ENCODE results near the gene USP6NL. TPM values are rescaled to one million over a fixed set of nuclear protein-coding genes. Genes with fewer than 3 reads are reported as not detected.
A peak's percentile ranks its signal among the peaks of the same experiment; 100 is the strongest.

Gene USP6NL
- total RNA-seq, 1 experiment from 2014 or later, result 63.9 TPM

DNA sequence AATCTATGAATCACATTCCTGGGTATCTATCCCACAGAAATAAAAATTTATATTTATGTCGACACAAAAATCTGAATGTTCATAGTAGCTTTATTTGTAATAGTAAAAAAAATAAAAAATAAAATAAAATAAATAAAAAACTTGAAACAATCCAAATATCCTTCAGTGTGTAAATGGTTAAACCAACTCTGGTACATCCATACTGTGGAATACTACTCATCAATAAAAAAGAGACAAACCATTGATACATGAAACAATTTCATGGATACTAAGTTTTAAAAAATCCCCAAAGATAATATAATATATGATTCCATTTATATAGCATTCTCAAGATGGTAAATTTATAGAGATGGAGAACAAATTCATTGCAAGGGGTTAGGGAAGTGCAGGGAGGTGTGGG, 48.6 kb downstream of the USP6NL start:
- Histone ChIP-seq H2AFZ (ENCODE audit: low read length) (no peak overlapping the region), H3K4me3 (ENCODE audit: low read length) (no peak overlapping the region), H3K9me3 (ENCODE audit: low read length) (no peaks in the 10 kb centered on the region), H3K27ac (ENCODE audit: low read length) (peak overlapping the region; percentile 46; the same call in 1 of the 2 replicates), H3K9ac (ENCODE audit: low read length) (no peak overlapping the region), H3K9me2 (replicated peaks; ENCODE audit: insufficient read depth, low read length) (no peaks in the 10 kb centered on the region), H3K4me2 (ENCODE audit: low read depth, low read length, poor library complexity, severe bottlenecking) (no peak overlapping the region), H3K36me3 (ENCODE audit: insufficient read depth, low read length) (peaks cover 21% of the 10 kb centered on the region), H3K27me3 (ENCODE audit: low read length) (no peaks in the 10 kb centered on the region), H3K79me2 (ENCODE audit: low read length) (peaks cover 98% of the 10 kb centered on the region), H3K4me1 (ENCODE audit: low read length) (peaks cover 70% of the 10 kb centered on the region), H4K20me1 (ENCODE audit: insufficient read depth, low read depth, low read length) (0 out of 2 replicates have a peak, but pooled peaks cover 12% of the 10 kb centered on the region)
- DNase-seq, result no peak

- H2AFZ ChIP-seq (ENCODE audit: low read length), result no peak overlapping the region
- H4K20me1 ChIP-seq (ENCODE audit: insufficient read depth, low read depth, low read length), result 0 out of 2 replicates have a peak, but pooled peaks cover 5% of the 10 kb centered on the region
- H3K79me2 ChIP-seq (ENCODE audit: low read length), result peaks cover 97% of the 10 kb centered on the region
- H3K9ac ChIP-seq (ENCODE audit: low read length), result peak overlapping the region; percentile 46
- no peaks in the 10 kb centered on the region for H3K27me3 ChIP-seq (ENCODE audit: low read length)
- no peaks in the 10 kb centered on the region for H3K9me3 ChIP-seq (ENCODE audit: low read length)
- H3K4me2 ChIP-seq (ENCODE audit: low read depth, low read length, poor library complexity, severe bottlenecking), result peak overlapping the region; percentile 70
- H3K36me3 ChIP-seq (ENCODE audit: insufficient read depth, low read length), result peaks cover 21% of the 10 kb centered on the region
- H3K4me3 ChIP-seq (ENCODE audit: low read length), result peak overlapping the region; percentile 21; the same call in 1 of the 2 replicates
- H3K27ac ChIP-seq (ENCODE audit: low read length), result peak overlapping the region; percentile 96
- no peaks in the 10 kb centered on the region for H3K9me2 ChIP-seq (replicated peaks; ENCODE audit: insufficient read depth, low read length)
- DNase-seq, result peak; percentile 87
- H3K4me1 ChIP-seq (ENCODE audit: low read length), result peaks cover 74% of the 10 kb centered on the region
Measured at GRCh38 chr10:11560076-11560709, 51.3 kb downstream of the USP6NL start.

GRCh38 chr10:11557967-11558366, 53.5 kb downstream of the USP6NL start:
- Histone ChIP-seq H3K36me3 (ENCODE audit: insufficient read depth, low read length) (peaks cover 9% of the 10 kb centered on the region; the same call in 1 of the 2 replicates), H3K9me2 (replicated peaks; ENCODE audit: insufficient read depth, low read length) (no peaks in the 10 kb centered on the region), H4K20me1 (ENCODE audit: insufficient read depth, low read depth, low read length) (0 out of 2 replicates have a peak, but pooled peaks cover 5% of the 10 kb centered on the region), H3K79me2 (ENCODE audit: low read length) (peaks cover 91% of the 10 kb centered on the region), H3K27ac (ENCODE audit: low read length) (peak overlapping the region; percentile 96), H3K9me3 (ENCODE audit: low read length) (no peaks in the 10 kb centered on the region), H3K4me1 (ENCODE audit: low read length) (peaks cover 94% of the 10 kb centered on the region), H3K4me3 (ENCODE audit: low read length) (peak overlapping the region; percentile 16; the same call in 1 of the 2 replicates), H3K9ac (ENCODE audit: low read length) (peak overlapping the region; percentile 29; the same call in 1 of the 2 replicates), H2AFZ (ENCODE audit: low read length) (no peak overlapping the region), H3K27me3 (ENCODE audit: low read length) (no peaks in the 10 kb centered on the region), H3K4me2 (ENCODE audit: low read depth, low read length, poor library complexity, severe bottlenecking) (peak overlapping the region; percentile 70)
- DNase-seq, result no peak

GRCh38 chr10:11557513-11557912, 53.9 kb downstream of the USP6NL start:
- Histone ChIP-seq H3K27ac (ENCODE audit: low read length) (peak overlapping the region; percentile 96), H3K9ac (ENCODE audit: low read length) (peak overlapping the region; percentile 29; the same call in 1 of the 2 replicates), H3K36me3 (ENCODE audit: insufficient read depth, low read length) (peaks cover 9% of the 10 kb centered on the region; the same call in 1 of the 2 replicates), H3K4me1 (ENCODE audit: low read length) (peaks cover 96% of the 10 kb centered on the region), H3K79me2 (ENCODE audit: low read length) (peaks cover 91% of the 10 kb centered on the region), H3K9me3 (ENCODE audit: low read length) (no peaks in the 10 kb centered on the region), H3K9me2 (replicated peaks; ENCODE audit: insufficient read depth, low read length) (no peaks in the 10 kb centered on the region), H3K27me3 (ENCODE audit: low read length) (no peaks in the 10 kb centered on the region), H4K20me1 (ENCODE audit: insufficient read depth, low read depth, low read length) (0 out of 2 replicates have a peak, but pooled peaks cover 4% of the 10 kb centered on the region), H2AFZ (ENCODE audit: low read length) (no peak overlapping the region), H3K4me3 (ENCODE audit: low read length) (peak overlapping the region; percentile 16; the same call in 1 of the 2 replicates), H3K4me2 (ENCODE audit: low read depth, low read length, poor library complexity, severe bottlenecking) (peak overlapping the region; percentile 70)
- no peak for DNase-seq

- Histone ChIP-seq H3K27me3 (ENCODE audit: low read length) (no peaks in the 10 kb centered on the region), H3K4me2 (ENCODE audit: low read depth, low read length, poor library complexity, severe bottlenecking) (peak overlapping the region; percentile 70), H3K9ac (ENCODE audit: low read length) (peak overlapping the region; percentile 32), H3K9me2 (replicated peaks; ENCODE audit: insufficient read depth, low read length) (no peaks in the 10 kb centered on the region), H3K36me3 (ENCODE audit: insufficient read depth, low read length) (peaks cover 9% of the 10 kb centered on the region; the same call in 1 of the 2 replicates), H2AFZ (ENCODE audit: low read length) (no peak overlapping the region), H3K79me2 (ENCODE audit: low read length) (peaks cover 91% of the 10 kb centered on the region), H3K9me3 (ENCODE audit: low read length) (no peaks in the 10 kb centered on the region), H3K27ac (ENCODE audit: low read length) (peak overlapping the region; percentile 96), H3K4me3 (ENCODE audit: low read length) (peak overlapping the region; percentile 32), H3K4me1 (ENCODE audit: low read length) (peaks cover 96% of the 10 kb centered on the region), H4K20me1 (ENCODE audit: insufficient read depth, low read depth, low read length) (no peaks in the 10 kb centered on the region)
- DNase-seq, result no peak
Measured at GRCh38 chr10:11555556-11555955, 55.9 kb downstream of the USP6NL start.

DNA sequence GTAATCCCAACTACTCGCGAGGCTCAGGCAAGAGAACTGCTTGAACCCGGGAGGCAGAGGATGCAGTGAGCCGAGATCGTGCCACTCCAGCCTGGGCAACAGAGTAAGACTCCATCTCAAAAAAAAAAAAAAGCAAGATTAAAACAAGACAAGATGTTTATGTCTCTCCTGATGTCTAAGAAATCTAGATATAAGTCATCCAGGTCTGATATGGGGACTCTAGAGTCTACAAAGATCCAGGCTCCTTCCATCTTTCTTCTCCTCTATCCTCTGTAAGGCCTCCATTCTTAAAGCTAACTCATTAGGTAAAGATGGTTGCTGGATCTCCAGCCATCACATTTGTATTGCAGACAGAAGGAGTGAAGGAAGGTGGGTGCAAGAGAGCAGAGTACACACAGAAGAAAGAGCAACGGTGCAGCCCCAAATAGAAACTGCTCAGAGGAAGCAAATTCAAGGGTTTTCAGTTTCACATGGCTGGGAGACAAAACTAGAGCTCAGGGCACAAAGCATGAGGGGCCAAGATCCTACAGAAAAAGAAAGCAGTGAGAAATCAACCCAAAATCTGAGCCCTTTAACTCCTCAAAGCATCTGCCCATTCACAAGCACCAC, 57.6 kb downstream of the USP6NL start:
- Histone ChIP-seq H3K27ac (ENCODE audit: low read length) (peak overlapping the region; percentile 96), H3K79me2 (ENCODE audit: low read length) (peaks cover 91% of the 10 kb centered on the region), H3K4me3 (ENCODE audit: low read length) (peak overlapping the region; percentile 49), H3K27me3 (ENCODE audit: low read length) (no peaks in the 10 kb centered on the region), H3K4me1 (ENCODE audit: low read length) (peaks cover 95% of the 10 kb centered on the region), H3K4me2 (ENCODE audit: low read depth, low read length, poor library complexity, severe bottlenecking) (peak overlapping the region; percentile 84), H4K20me1 (ENCODE audit: insufficient read depth, low read depth, low read length) (no peaks in the 10 kb centered on the region), H3K9ac (ENCODE audit: low read length) (peak overlapping the region; percentile 62), H3K9me3 (ENCODE audit: low read length) (no peaks in the 10 kb centered on the region), H2AFZ (ENCODE audit: low read length) (no peak overlapping the region), H3K9me2 (replicated peaks; ENCODE audit: insufficient read depth, low read length) (no peaks in the 10 kb centered on the region), H3K36me3 (ENCODE audit: insufficient read depth, low read length) (peaks cover 9% of the 10 kb centered on the region; the same call in 1 of the 2 replicates)
- peak; percentile 82 for DNase-seq

GRCh38 chr10:11551916-11552602, 59.4 kb downstream of the USP6NL start:
- H2AFZ ChIP-seq (ENCODE audit: low read length), result no peak overlapping the region
- H3K36me3 ChIP-seq (ENCODE audit: insufficient read depth, low read length), result peaks cover 9% of the 10 kb centered on the region; the same call in 1 of the 2 replicates
- peaks cover 88% of the 10 kb centered on the region for H3K4me1 ChIP-seq (ENCODE audit: low read length)
- H4K20me1 ChIP-seq (ENCODE audit: insufficient read depth, low read depth, low read length), result peaks cover 2% of the 10 kb centered on the region; the same call in 1 of the 2 replicates
- no peaks in the 10 kb centered on the region for H3K9me2 ChIP-seq (replicated peaks; ENCODE audit: insufficient read depth, low read length)
- peak overlapping the region; percentile 96 for H3K27ac ChIP-seq (ENCODE audit: low read length)
- peak overlapping the region; percentile 84 for H3K4me2 ChIP-seq (ENCODE audit: low read depth, low read length, poor library complexity, severe bottlenecking)
- H3K27me3 ChIP-seq (ENCODE audit: low read length), result no peaks in the 10 kb centered on the region
- H3K9me3 ChIP-seq (ENCODE audit: low read length), result no peaks in the 10 kb centered on the region
- DNase-seq, result no peak
- peaks cover 91% of the 10 kb centered on the region for H3K79me2 ChIP-seq (ENCODE audit: low read length)
- no peak overlapping the region for H3K9ac ChIP-seq (ENCODE audit: low read length)
- H3K4me3 ChIP-seq (ENCODE audit: low read length), result no peak overlapping the region

DNA sequence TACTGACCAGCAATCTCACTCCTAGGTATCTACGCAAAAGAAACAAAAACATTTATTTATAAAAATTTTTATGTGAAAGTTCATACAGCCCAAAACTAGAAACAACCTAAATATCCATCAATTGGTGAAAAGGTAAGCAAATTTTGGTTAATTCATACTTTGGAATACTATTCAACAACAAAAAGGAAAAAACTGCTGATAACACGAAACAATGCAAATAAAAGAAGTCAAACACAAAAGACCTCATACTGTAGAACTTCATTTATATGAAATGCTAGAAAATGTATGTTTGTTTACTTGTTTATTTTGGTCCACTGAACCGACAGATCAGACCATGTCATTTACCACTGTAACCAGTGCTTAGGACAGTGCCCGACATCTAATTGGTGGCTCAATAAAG, 60.3 kb downstream of the USP6NL start:
- Histone ChIP-seq H3K4me3 (ENCODE audit: low read length) (no peak overlapping the region), H4K20me1 (ENCODE audit: insufficient read depth, low read depth, low read length) (peaks cover 9% of the 10 kb centered on the region; the same call in 1 of the 2 replicates), H3K27me3 (ENCODE audit: low read length) (no peaks in the 10 kb centered on the region), H3K9me2 (replicated peaks; ENCODE audit: insufficient read depth, low read length) (no peaks in the 10 kb centered on the region), H3K36me3 (ENCODE audit: insufficient read depth, low read length) (peaks cover 9% of the 10 kb centered on the region; the same call in 1 of the 2 replicates), H3K9ac (ENCODE audit: low read length) (no peak overlapping the region), H3K27ac (ENCODE audit: low read length) (peak overlapping the region; percentile 96), H3K4me2 (ENCODE audit: low read depth, low read length, poor library complexity, severe bottlenecking) (no peak overlapping the region), H3K4me1 (ENCODE audit: low read length) (peaks cover 83% of the 10 kb centered on the region), H3K9me3 (ENCODE audit: low read length) (no peaks in the 10 kb centered on the region), H3K79me2 (ENCODE audit: low read length) (peaks cover 91% of the 10 kb centered on the region), H2AFZ (ENCODE audit: low read length) (no peak overlapping the region)
- no peak for DNase-seq

Data from Karpas-422 (cell line).